GM21825 (cell line): ENCODE data around the gene CDH12.
"Not testable (repeated sequence)": the region's sequence is repeated elsewhere in the genome, so short reads cannot be mapped to it uniquely, and the experiment has no call there.

Experiments used
- ATAC-seq: cut with Tn5 transposase; IDR thresholded peaks from one replicate; pipeline ENCODE4 v1.9.1; 2021; ENCODE audit warnings: mild to moderate bottlenecking, moderate library complexity; ENCODE audit not compliant: unreplicated experiment

CDH12 gene

GRCh38 chr5:22057012-22057411 lies 796.1 kb downstream of the CDH12 start:
- no peak for ATAC-seq

DNA sequence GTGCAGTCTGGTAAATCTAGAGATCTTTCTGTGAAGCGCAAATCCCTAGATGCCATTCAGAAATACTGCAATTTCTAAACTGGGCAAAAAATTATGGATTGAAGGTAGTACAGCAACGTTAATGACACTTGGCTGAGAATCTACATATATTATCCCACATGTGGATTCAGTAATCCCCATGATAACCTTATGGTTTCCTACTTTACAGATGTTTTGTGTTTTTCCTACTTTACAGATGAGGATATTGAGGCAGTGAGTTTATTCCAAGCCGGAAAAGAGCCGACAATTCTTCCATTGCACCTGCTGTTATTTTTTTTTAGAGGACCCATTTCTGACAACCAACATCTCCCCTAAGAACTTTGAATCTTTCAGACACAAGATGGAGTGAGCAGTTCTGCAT lies 796.5 kb downstream of the CDH12 start:
- no peak for ATAC-seq

- no peak for ATAC-seq
Observed at GRCh38 chr5:22053195-22053594, 799.9 kb downstream of the CDH12 start.

DNA sequence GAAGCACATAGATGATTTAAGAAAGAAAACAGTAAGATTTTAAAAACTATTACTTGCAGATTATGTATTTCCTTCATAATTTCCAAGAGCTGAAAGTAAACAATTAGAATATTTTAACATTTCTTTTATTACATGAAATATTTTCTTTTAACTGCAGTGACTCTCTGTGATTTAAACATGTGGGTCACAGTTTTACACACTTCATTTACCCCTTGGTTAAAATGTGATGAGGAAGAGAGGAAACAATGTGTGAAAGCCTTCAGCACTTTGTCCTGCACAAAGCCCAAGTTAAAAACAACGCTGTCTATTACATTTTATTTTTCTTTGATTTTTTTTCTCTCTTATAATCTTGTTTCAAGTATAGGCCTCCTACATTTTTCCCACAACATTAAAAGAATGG lies 801.3 kb downstream of the CDH12 start:
- no peak for ATAC-seq

DNA sequence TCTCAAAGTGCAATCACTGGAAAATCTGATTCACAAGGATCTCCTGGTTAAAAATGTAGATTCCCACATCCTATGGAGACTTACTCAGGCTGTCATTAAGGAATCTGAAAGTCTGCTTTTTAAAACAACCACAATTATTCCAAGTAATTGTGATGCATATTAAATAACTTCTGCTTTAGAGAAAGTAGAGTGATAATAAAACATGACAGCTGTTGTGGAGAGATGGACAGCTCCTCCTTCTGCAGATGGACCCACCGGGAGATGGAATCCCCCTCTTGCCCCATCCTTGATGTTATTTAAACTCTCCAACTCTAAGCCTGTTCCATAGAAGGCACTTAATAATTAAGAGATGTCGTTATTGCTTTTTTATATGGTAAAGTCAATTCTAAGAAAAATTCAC lies 802.2 kb downstream of the CDH12 start:
- ATAC-seq = no peak

- no peak for ATAC-seq
Observed at GRCh38 chr5:22044229-22044628, 808.9 kb downstream of the CDH12 start.

DNA sequence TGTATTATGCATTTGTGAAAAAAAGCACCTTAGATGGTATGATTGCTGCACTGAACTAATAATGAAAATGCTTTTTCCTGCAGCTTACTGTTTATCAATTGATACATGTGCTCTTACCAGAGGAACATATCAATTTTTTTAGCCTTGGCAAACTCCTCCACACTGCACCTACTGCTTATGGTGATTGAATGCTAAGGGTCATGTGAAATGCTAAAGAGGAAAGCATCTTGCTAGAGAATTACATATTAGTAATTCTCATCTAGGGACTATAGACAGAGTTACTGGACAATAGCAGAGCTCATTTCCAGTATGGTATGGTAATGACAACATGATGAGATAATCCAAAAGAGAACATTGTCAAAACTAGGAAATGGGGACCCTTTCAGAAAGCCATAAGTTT lies 817.1 kb downstream of the CDH12 start:
- no peak for ATAC-seq

DNA sequence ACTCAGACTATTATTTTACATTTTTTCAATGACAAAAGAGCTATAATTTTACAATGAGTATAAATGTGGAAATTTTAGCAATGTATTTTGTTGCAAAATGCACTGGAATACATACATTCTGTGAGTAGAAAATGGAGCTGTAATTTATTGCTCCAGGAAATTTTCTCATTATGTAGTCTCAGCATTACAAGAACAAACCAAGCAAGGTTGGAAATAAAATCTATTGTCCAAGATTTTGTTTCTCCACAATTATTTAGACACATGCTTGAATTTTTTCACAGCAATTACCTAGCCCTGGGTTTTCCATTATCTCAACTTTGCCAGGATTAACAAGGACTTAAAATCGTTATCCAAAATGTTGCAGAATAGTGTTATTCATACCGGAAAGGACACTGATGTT lies 820.1 kb downstream of the CDH12 start:
- ATAC-seq = no peak

GRCh38 chr5:22023784-22024183 lies 829.4 kb downstream of the CDH12 start:
- ATAC-seq = no peak

DNA sequence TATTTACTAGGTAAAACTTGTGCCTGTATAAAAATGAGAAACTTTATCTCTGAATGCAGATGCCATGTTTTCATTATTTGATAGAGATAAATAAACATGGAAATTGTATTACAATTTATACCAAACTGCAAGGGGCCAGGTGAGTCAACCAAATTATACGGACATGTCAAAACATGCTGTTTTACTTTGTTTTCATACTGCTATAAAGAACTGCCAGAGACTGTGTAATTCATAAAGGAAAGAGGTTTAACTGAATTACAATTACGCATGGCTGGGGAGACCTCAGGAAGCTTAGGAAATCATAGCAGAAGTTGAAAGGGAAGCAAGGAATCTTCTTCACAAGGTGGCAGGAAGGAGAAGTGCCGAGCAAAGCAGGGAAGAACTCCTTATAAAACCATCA lies 840.3 kb downstream of the CDH12 start:
- not testable (repeated sequence) for ATAC-seq

GRCh38 chr5:22010808-22011207 lies 842.3 kb downstream of the CDH12 start:
- not testable (repeated sequence) for ATAC-seq

DNA sequence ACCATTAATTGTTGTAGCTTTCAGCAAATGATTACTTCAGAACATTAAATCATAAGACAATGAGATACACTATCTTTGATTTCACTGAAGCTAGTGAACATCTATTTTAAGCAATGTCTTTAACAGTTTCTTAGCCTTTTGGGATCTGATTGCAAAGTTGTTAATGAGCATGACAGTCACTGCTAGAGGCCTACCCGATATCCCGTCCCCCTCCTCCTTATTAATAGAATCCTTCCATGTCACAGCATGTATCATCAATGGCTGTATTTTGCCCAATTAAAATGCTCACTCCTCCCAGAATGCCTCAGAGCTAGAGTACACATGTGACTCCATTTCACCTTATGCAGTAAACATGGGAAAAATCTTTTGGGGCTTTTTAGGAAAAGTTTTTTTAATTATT lies 852.0 kb downstream of the CDH12 start:
- ATAC-seq = not testable (repeated sequence)

DNA sequence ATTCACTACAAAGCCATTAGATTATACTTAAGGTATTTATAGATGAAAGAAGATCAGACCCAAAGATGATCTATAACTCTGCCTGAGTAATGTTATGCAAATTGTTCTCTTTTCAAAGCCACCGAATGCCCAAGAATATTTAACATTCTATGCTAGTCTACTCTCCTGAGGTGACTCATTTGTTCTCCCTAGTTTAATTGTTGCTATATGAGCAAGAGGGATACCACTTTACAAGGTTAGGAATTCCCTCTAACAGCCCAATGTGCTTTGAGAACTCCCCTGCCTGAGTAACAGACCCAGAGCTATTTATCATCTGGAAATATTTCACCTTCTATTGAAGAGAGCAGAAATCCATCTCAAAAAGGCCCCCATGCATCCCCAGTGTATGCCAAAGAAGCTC lies 867.3 kb downstream of the CDH12 start:
- ATAC-seq = not testable (repeated sequence)

DNA sequence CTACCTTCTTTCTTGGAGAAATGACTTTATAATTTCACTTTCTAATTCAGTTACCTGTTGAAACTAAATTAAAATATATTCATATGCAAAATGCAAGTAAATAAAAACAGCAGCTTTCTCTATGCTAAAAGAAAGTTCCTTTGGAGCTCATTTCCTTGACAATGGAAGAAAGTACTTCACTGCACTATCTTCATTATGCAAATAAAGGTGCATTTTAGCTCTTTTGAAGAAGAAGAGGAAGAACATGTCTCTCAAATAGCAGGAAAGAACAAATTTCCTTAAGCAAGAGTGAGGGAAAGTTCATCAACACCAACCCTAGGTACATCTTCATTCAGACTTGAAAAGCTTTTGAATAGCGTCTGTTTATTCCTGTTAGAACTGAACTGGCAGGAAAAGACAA lies 901.6 kb downstream of the CDH12 start:
- not testable (repeated sequence) for ATAC-seq

- no peak for ATAC-seq
Observed at GRCh38 chr5:21931116-21931515, 922.0 kb downstream of the CDH12 start.

DNA sequence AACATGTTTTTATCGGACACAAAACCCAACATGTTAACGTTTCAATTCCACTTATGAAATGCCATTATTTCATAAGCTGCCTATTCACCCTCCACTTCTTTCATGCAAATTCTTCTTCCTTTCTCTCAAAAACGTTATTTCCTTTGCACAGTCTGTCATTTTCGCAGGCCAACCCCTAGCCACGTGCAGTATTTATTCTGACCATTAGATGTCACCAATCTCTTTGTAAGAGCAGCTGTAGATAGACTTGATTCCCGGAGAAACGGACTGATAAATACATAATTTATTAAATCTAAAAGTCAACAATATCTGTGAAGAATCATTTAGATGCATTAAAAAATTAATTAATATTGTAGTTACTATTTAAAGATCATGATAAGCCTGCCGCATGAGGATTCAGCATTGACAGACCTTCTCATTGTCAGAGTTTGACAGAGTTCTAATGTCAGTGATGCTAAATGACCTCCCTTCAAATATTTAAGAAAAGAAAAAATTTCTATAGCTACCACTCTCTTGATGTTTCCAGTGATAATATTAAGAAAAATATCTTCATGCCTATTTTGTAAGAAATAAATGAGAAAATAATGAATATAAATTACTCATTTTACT lies 933.6 kb downstream of the CDH12 start:
- peak; percentile 90 for ATAC-seq

DNA sequence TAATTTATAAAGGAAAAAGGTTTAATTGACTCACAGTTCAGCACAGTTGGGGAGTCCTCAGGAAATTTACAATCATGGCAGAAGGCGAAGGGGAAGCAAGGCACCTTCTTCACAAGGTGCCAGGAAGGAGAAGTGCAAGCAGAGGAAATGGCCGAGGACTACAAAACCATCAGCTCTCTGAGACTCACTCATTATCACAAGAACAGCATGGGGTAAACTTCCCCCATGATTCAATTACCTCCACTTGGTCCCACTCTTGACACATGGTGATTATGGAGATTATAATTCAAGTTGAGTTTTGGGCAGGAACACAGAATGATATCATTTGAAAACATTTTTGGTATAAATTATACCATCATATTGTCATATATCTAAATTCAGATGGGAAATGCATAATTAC lies 934.7 kb downstream of the CDH12 start:
- no peak for ATAC-seq

DNA sequence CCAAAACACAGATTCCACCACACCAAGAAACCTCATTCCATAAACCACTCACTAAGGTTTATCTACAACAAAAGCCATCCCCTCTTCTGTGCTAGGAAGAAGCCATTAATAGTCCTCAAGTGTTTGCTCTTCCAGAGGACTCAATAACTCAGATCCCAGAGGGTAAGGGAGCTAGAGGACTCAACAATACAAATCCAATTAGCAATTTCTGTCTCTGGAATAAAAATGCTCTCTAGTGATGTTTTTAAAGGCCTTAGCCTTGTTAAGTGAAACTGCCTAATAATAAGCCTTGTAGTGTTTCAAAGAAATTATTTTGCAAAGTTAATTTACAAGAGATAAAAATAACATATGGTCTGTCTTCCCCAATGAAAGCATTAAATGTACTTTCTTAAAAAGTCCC lies 942.4 kb downstream of the CDH12 start:
- ATAC-seq = no peak

- ATAC-seq = no peak
Observed at GRCh38 chr5:21895766-21896350, 957.3 kb downstream of the CDH12 start.

- ATAC-seq = no peak
Observed at GRCh38 chr5:21893161-21893560, 960.0 kb downstream of the CDH12 start.

DNA sequence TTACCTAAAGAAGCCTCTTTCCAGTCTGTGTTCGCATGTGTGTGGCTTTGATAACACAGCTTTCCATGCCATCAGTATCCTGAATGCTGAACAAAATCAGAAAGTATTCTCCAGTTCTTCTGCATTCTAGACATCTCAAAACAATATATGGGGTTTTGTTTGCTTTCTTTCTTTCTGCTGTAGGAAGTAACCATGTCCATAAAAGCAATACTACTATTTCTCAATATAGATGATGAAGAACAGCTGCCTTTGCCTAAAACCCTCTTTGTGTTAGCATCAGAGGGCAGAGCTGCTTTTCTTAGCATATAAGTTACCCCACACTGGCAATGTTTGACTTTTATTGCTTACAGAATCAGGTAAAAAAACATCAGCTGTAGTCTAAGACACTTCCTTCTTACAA lies 963.6 kb downstream of the CDH12 start:
- no peak for ATAC-seq

- ATAC-seq = no peak
Observed at GRCh38 chr5:21882074-21882745, 970.9 kb downstream of the CDH12 start.

DNA sequence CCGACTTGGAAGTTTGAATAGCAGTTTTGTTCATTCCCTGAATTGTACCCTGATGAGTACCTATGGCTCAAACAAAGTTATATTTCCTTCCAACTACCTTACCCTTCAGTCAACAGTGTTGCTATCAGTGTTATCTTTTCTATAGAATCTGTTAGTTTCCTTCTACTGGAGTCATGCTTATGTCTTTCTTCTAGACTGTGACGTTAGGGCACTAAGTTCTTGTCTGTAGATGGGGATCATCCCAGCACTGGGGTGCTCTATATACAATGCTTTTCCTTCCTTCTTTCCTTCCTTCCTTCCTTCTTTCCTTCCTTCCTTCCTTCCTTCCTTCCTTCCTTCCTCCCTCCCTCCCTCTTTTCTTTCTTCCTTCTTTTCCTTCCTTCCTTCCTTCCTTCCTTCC lies 973.0 kb downstream of the CDH12 start:
- ATAC-seq = no peak
